NCI-H345 (cell line): ENCODE results near the gene LYSMD2.
"Not testable (repeated sequence)": the region's sequence is repeated elsewhere in the genome, so short reads cannot be mapped to it uniquely, and the experiment has no call there.

ENCODE experiments used
- DNase-seq: peaks from one replicate; lab custom pipeline; 2025; lab: John Stamatoyannopoulos, UW

LYSMD2 gene

GRCh38 chr15:51737522-51738305 lies at the start of gene LYSMD2:
TSS of gene LYSMD2 (minus strand) at chr15:51737655. CDS start at chr15:51737622, 33 bp downstream.
- peak; percentile 47 for DNase-seq

GRCh38 chr15:51787130-51787529 lies 49.7 kb upstream of the LYSMD2 start:
- DNase-seq, result not testable (repeated sequence)

GRCh38 chr15:51783967-51784366 lies 46.5 kb upstream of the LYSMD2 start:
- no peak for DNase-seq

- no peak for DNase-seq
These were observed 45.0 kb upstream of the LYSMD2 start for GRCh38 chr15:51782357-51782896.

- DNase-seq, result no peak
These were observed 44.1 kb upstream of the LYSMD2 start for GRCh38 chr15:51781506-51781905.

- no peak for DNase-seq
These were observed 43.2 kb upstream of the LYSMD2 start for GRCh38 chr15:51780636-51781035.

GRCh38 chr15:51776952-51777569 lies 39.6 kb upstream of the LYSMD2 start:
- DNase-seq, result peak; percentile 56

GRCh38 chr15:51775967-51776816 lies 38.7 kb upstream of the LYSMD2 start:
- DNase-seq, result peak; percentile 14

- no peak for DNase-seq
These were observed 37.5 kb upstream of the LYSMD2 start for GRCh38 chr15:51774916-51775315.

- DNase-seq, result no peak
These were observed 34.3 kb upstream of the LYSMD2 start for GRCh38 chr15:51771773-51772172.

- no peak for DNase-seq
These were observed 33.4 kb upstream of the LYSMD2 start for GRCh38 chr15:51770902-51771301.

GRCh38 chr15:51768018-51768417 lies 30.6 kb upstream of the LYSMD2 start:
- DNase-seq, result no peak

- DNase-seq, result no peak
These were observed 28.9 kb upstream of the LYSMD2 start for GRCh38 chr15:51766341-51766740.

GRCh38 chr15:51765751-51766150 lies 28.3 kb upstream of the LYSMD2 start:
- no peak for DNase-seq

- no peak for DNase-seq
These were observed 23.4 kb upstream of the LYSMD2 start for GRCh38 chr15:51760805-51761204.

- peak; percentile 41 for DNase-seq
These were observed 22.2 kb upstream of the LYSMD2 start for GRCh38 chr15:51759557-51760070.

- DNase-seq, result peak; percentile 18
These were observed 21.2 kb upstream of the LYSMD2 start for GRCh38 chr15:51758645-51759044.

- no peak for DNase-seq
These were observed 20.0 kb upstream of the LYSMD2 start for GRCh38 chr15:51757450-51757849.

- no peak for DNase-seq
These were observed 19.0 kb upstream of the LYSMD2 start for GRCh38 chr15:51756482-51756881.

- DNase-seq, result no peak
These were observed 18.3 kb upstream of the LYSMD2 start for GRCh38 chr15:51755790-51756189.

- no peak for DNase-seq
These were observed 16.8 kb upstream of the LYSMD2 start for GRCh38 chr15:51754267-51754666.

- no peak for DNase-seq
These were observed 15.4 kb upstream of the LYSMD2 start for GRCh38 chr15:51752888-51753287.
